Bronchial epithelial cell (primary cell): ENCODE data around the gene LCN6. TPM values are rescaled to one million over a fixed set of nuclear protein-coding genes. Genes with fewer than 3 reads are reported as not detected.

Experiments
- DNase-seq: peaks from one replicate; pipeline ENCODE4 v3.0.0-alpha.2; 2010; ENCODE audit warnings: low read depth
- FAIRE-seq: peaks from 2 replicates; lab custom pipeline; 2011; peaks lifted over from hg19 to GRCh38; lab: Jason Lieb, UNC
- H3K27me3 ChIP-seq: 2 replicates; pipeline ENCODE4 v1.5.1; 2011; ENCODE audit warnings: low read length; ENCODE audit not compliant: control insufficient read depth, insufficient read depth
- H3K36me3 ChIP-seq: 2 replicates; pipeline ENCODE4 v1.5.1; 2011; ENCODE audit warnings: low read length; ENCODE audit not compliant: control insufficient read depth, insufficient read depth
- H3K4me3 ChIP-seq: 2 replicates; pipeline ENCODE4 v1.5.1; 2011; ENCODE audit warnings: mild to moderate bottlenecking, low read depth, low read length, control low read depth
- total RNA-seq: library from RNA; depleted of rRNA; stranded (reverse); fragments of >200 nt; gene quantifications from 2 replicates; pipeline ENCODE4 v1.2.1, GENCODE V29; 2014
- TF ChIP-seq, protein P1 (sequence below): IDR thresholded peaks from 2 replicates; pipeline ENCODE4 v1.5.1; 2011; ENCODE audit warnings: mild to moderate bottlenecking, moderate library complexity, low read length, control low read depth, inconsistent platforms; ENCODE audit not compliant: insufficient read depth, severe bottlenecking

Gene LCN6
- total RNA-seq, 1 donor from 2014 or later, result not detected

GRCh38 chr9:136694872-136695247 lies 53.5 kb downstream of the LCN6 start:
- no peak for DNase-seq
- TF ChIP-seq, protein P1, sequence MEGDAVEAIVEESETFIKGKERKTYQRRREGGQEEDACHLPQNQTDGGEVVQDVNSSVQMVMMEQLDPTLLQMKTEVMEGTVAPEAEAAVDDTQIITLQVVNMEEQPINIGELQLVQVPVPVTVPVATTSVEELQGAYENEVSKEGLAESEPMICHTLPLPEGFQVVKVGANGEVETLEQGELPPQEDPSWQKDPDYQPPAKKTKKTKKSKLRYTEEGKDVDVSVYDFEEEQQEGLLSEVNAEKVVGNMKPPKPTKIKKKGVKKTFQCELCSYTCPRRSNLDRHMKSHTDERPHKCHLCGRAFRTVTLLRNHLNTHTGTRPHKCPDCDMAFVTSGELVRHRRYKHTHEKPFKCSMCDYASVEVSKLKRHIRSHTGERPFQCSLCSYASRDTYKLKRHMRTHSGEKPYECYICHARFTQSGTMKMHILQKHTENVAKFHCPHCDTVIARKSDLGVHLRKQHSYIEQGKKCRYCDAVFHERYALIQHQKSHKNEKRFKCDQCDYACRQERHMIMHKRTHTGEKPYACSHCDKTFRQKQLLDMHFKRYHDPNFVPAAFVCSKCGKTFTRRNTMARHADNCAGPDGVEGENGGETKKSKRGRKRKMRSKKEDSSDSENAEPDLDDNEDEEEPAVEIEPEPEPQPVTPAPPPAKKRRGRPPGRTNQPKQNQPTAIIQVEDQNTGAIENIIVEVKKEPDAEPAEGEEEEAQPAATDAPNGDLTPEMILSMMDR, result no peak
- Histone ChIP-seq H3K36me3 (no peaks in the 10 kb centered on the region), H3K4me3 (no peak overlapping the region), H3K27me3 (no peaks in the 10 kb centered on the region)
- no peak for FAIRE-seq

GRCh38 chr9:136694163-136694871 lies 54.0 kb downstream of the LCN6 start:
- Histone ChIP-seq H3K4me3 (no peak overlapping the region), H3K36me3 (no peaks in the 10 kb centered on the region), H3K27me3 (no peaks in the 10 kb centered on the region)
- DNase-seq (no peak), FAIRE-seq (no peak)
- TF ChIP-seq, protein P1, result peak; percentile 76

Other genes with a start within 250 kb of the LCN6 start
- 70.0 and 90.4 TPM in 2 replicates for gene NOTCH1, start 202.5 kb downstream of the LCN6 start, total RNA-seq
- gene EGFL7, start 85.6 kb downstream of the LCN6 start, total RNA-seq, result 11.8 and 18.1 TPM in 2 replicates
- 41.9 and 52.0 TPM in 2 replicates for gene AGPAT2, start 61.1 kb downstream of the LCN6 start, total RNA-seq
- 0.13 TPM in 1 of 2 replicates, not detected in the other for gene DIPK1B, start 36.0 kb downstream of the LCN6 start, total RNA-seq
- not detected in 2 replicates for gene LCN10, start 5.6 kb downstream of the LCN6 start, total RNA-seq
- not detected in 2 replicates for gene LCN8, start 9.7 kb upstream of the LCN6 start, total RNA-seq
- gene LCN15, start 16.0 kb upstream of the LCN6 start, total RNA-seq, result not detected in 2 replicates
- 220 and 228 TPM in 2 replicates for gene TMEM141, start 42.8 kb upstream of the LCN6 start, total RNA-seq
- gene CCDC183, start 47.8 kb upstream of the LCN6 start, total RNA-seq, result under 0.01 and 0.38 TPM in 2 replicates
- 79.5 and 88.5 TPM in 2 replicates for gene RABL6, start 59.4 kb upstream of the LCN6 start, total RNA-seq
- gene AJM1, start 94.0 kb upstream of the LCN6 start, total RNA-seq, result 1.1 and 1.8 TPM in 2 replicates
- 57.9 and 124 TPM in 2 replicates for gene PHPT1, start 100.9 kb upstream of the LCN6 start, total RNA-seq
- 1.1 and 1.5 TPM in 2 replicates for gene MAMDC4, start 103.8 kb upstream of the LCN6 start, total RNA-seq
- gene EDF1, start 117.8 kb upstream of the LCN6 start, total RNA-seq, result 486 and 497 TPM in 2 replicates
- gene TRAF2, start 138.0 kb upstream of the LCN6 start, total RNA-seq, result 5.3 and 10.1 TPM in 2 replicates
- 162 TPM in 2 replicates for gene FBXW5, start 196.2 kb upstream of the LCN6 start, total RNA-seq
- 0.51 and 0.79 TPM in 2 replicates for gene C8G, start 196.7 kb upstream of the LCN6 start, total RNA-seq
- gene LCN12, start 203.7 kb upstream of the LCN6 start, total RNA-seq, result 0.13 TPM in 1 of 2 replicates, not detected in the other
- gene PTGDS, start 229.0 kb upstream of the LCN6 start, total RNA-seq, result 0.26 TPM in 2 replicates
- not detected in 2 replicates for gene LCNL1, start 234.5 kb upstream of the LCN6 start, total RNA-seq
- 10.0 and 11.5 TPM in 2 replicates for gene PAXX, start 243.9 kb upstream of the LCN6 start, total RNA-seq
- 2.1 and 28.8 TPM in 2 replicates for gene CLIC3, start 248.0 kb upstream of the LCN6 start, total RNA-seq